Neural cell (in vitro differentiated cells): ENCODE measurements around the gene DPPA3. TPM values are rescaled to one million over a fixed set of nuclear protein-coding genes. Genes with fewer than 3 reads are reported as not detected.

Experiments used
- H2AFZ ChIP-seq: fragments of 200-600, 300-800 bp; sonication (generic), shearing (Covaris generic); 2 replicates; pipeline ENCODE4 v1.6.0; 2014; ENCODE audit warnings: low read depth, mild to moderate bottlenecking, antibody characterized with exemption, low read length, moderate library complexity
- H3F3A ChIP-seq: fragments of 200-600 bp; shearing (Covaris generic); 2 replicates; pipeline ENCODE4 v1.6.1; 2016; ENCODE audit warnings: mild to moderate bottlenecking, moderate library complexity, mixed read lengths, antibody characterized with exemption, low read length; ENCODE audit not compliant: insufficient read depth, poor library complexity, severe bottlenecking
- H3K27ac ChIP-seq: fragments of 200-600, 300-800 bp; sonication (generic), shearing (Covaris generic); 2 replicates; pipeline ENCODE4 v1.5.1; 2014; ENCODE audit warnings: mild to moderate bottlenecking, low read length, moderate library complexity
- H3K27me3 ChIP-seq: fragments of 300-800, 200-600 bp; sonication (generic), shearing (Covaris generic); 2 replicates; pipeline ENCODE4 v1.6.0; 2014; ENCODE audit warnings: mild to moderate bottlenecking, low read depth, low read length, moderate library complexity; ENCODE audit not compliant: insufficient read depth
- H3K36me3 ChIP-seq: fragments of 300-800, 200-600 bp; sonication (generic), shearing (Covaris generic); 2 replicates; pipeline ENCODE4 v1.5.1; 2014; ENCODE audit warnings: mild to moderate bottlenecking, antibody characterized with exemption, low read length, moderate library complexity; ENCODE audit not compliant: insufficient read depth
- H3K4me2 ChIP-seq: fragments of 300-800, 200-600 bp; sonication (generic), shearing (Covaris generic); 2 replicates; pipeline ENCODE4 v1.6.0; 2014; ENCODE audit warnings: mild to moderate bottlenecking, low read length
- H3K4me3 ChIP-seq: fragments of 300-800, 200-600 bp; sonication (generic), shearing (Covaris generic); 2 replicates; pipeline ENCODE4 v1.5.1; 2014; ENCODE audit warnings: mild to moderate bottlenecking, low read length, moderate library complexity
- H3K79me2 ChIP-seq: fragments of 200-600 bp; shearing (Covaris generic); replicated peaks from 2 replicates; pipeline ENCODE4 v1.6.0; 2014; ENCODE audit warnings: mild to moderate bottlenecking, low read length, moderate library complexity; ENCODE audit not compliant: insufficient read depth
- H3K9ac ChIP-seq: fragments of 300-800, 200-600 bp; sonication (generic), shearing (Covaris generic); 2 replicates; pipeline ENCODE4 v1.6.1; 2016; ENCODE audit warnings: mild to moderate bottlenecking, low read length, mixed read lengths
- H3K9me2 ChIP-seq: fragments of 200-600 bp; shearing (Covaris generic); 2 replicates; pipeline ENCODE4 v1.6.1; 2016; ENCODE audit warnings: mild to moderate bottlenecking, low read length, mixed read lengths; ENCODE audit not compliant: insufficient read depth
- H3K9me3 ChIP-seq: fragments of 200-600, 300-800 bp; sonication (generic), shearing (Covaris generic); 2 replicates; pipeline ENCODE4 v1.6.1; 2016; ENCODE audit warnings: mild to moderate bottlenecking, mixed run types, low read length, moderate library complexity, mixed read lengths
- H4K20me1 ChIP-seq: fragments of 200-600 bp; shearing (Covaris generic); 2 replicates; pipeline ENCODE4 v1.6.1; 2016; ENCODE audit warnings: mild to moderate bottlenecking, mixed run types; ENCODE audit not compliant: insufficient read depth
- EP300 ChIP-seq: fragments of 450-650 bp; conservative IDR thresholded peaks from 2 replicates; pipeline ENCODE4 v1.6.1; 2014; ENCODE audit warnings: antibody characterized with exemption, mild to moderate bottlenecking, moderate library complexity; ENCODE audit not compliant: poor library complexity, severe bottlenecking
- EZH2 ChIP-seq: fragments of 200-600, 300-800 bp; shearing (Covaris generic), sonication (generic); IDR thresholded peaks from 2 replicates; pipeline ENCODE4 v1.6.1; 2014; ENCODE audit warnings: antibody characterized with exemption, low read length, borderline replicate concordance, mild to moderate bottlenecking; ENCODE audit not compliant: insufficient read depth, poor library complexity, severe bottlenecking
- MXI1 ChIP-seq: fragments of 450-650 bp; conservative IDR thresholded peaks from 2 replicates; pipeline ENCODE4 v1.6.1; 2014; ENCODE audit warnings: antibody characterized with exemption, mild to moderate bottlenecking; ENCODE audit not compliant: poor library complexity, severe bottlenecking
- POLR2AphosphoS5 ChIP-seq: IDR thresholded peaks from 2 replicates; pipeline ENCODE4 v1.6.1; 2012
- RAD21 ChIP-seq: fragments of 450-650 bp; conservative IDR thresholded peaks from 2 replicates; pipeline ENCODE4 v1.6.1; 2014; ENCODE audit warnings: antibody characterized with exemption, mild to moderate bottlenecking, moderate library complexity
- SMC3 ChIP-seq: fragments of 450-650 bp; conservative IDR thresholded peaks from 2 replicates; pipeline ENCODE4 v1.6.1; 2014; ENCODE audit warnings: antibody characterized with exemption, mild to moderate bottlenecking, moderate library complexity; ENCODE audit not compliant: poor library complexity
- TAF1 ChIP-seq: IDR thresholded peaks from 2 replicates; pipeline ENCODE4 v1.6.1; 2012; ENCODE audit warnings: low read depth
- polyA plus RNA-seq: library from polyadenylated mRNA; depleted of rRNA; stranded (reverse); fragments of >200 nt; gene quantifications from 2 replicates; pipeline ENCODE4 v1.2.3, GENCODE V29; 2014
- TF ChIP-seq, protein P1 (sequence below): IDR thresholded peaks from 2 replicates; pipeline ENCODE4 v1.6.1; 2012; ENCODE audit warnings: borderline replicate concordance
- TF ChIP-seq, protein P2 (sequence below): fragments of 450-650 bp; IDR thresholded peaks from 2 replicates; pipeline ENCODE4 v1.5.1; 2014; ENCODE audit warnings: antibody characterized with exemption, mild to moderate bottlenecking, moderate library complexity; ENCODE audit not compliant: poor library complexity, severe bottlenecking

DPPA3 gene
- polyA plus RNA-seq, 1 donor from 2014 or later: not detected

GRCh38 chr12:7719946-7720730, 8.9 kb downstream of the DPPA3 start:
- no peaks in the 10 kb centered on the region for H4K20me1 ChIP-seq
- H3K36me3 ChIP-seq: no peaks in the 10 kb centered on the region
- no peak overlapping the region for H3K27ac ChIP-seq
- H3K4me3 ChIP-seq: no peak overlapping the region
- no peak overlapping the region for H3K4me2 ChIP-seq
- no peak overlapping the region for H3K9ac ChIP-seq
- no peak for TF ChIP-seq RAD21
- no peak for TF ChIP-seq EP300
- no peak for TF ChIP-seq SMC3
- no peak for TF ChIP-seq MXI1
- TF ChIP-seq POLR2AphosphoS5: no peak
- TF ChIP-seq TAF1: no peak
- TF ChIP-seq EZH2: no peak
- TF ChIP-seq, protein P1, sequence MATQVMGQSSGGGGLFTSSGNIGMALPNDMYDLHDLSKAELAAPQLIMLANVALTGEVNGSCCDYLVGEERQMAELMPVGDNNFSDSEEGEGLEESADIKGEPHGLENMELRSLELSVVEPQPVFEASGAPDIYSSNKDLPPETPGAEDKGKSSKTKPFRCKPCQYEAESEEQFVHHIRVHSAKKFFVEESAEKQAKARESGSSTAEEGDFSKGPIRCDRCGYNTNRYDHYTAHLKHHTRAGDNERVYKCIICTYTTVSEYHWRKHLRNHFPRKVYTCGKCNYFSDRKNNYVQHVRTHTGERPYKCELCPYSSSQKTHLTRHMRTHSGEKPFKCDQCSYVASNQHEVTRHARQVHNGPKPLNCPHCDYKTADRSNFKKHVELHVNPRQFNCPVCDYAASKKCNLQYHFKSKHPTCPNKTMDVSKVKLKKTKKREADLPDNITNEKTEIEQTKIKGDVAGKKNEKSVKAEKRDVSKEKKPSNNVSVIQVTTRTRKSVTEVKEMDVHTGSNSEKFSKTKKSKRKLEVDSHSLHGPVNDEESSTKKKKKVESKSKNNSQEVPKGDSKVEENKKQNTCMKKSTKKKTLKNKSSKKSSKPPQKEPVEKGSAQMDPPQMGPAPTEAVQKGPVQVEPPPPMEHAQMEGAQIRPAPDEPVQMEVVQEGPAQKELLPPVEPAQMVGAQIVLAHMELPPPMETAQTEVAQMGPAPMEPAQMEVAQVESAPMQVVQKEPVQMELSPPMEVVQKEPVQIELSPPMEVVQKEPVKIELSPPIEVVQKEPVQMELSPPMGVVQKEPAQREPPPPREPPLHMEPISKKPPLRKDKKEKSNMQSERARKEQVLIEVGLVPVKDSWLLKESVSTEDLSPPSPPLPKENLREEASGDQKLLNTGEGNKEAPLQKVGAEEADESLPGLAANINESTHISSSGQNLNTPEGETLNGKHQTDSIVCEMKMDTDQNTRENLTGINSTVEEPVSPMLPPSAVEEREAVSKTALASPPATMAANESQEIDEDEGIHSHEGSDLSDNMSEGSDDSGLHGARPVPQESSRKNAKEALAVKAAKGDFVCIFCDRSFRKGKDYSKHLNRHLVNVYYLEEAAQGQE: no peak
- TF ChIP-seq, protein P2, sequence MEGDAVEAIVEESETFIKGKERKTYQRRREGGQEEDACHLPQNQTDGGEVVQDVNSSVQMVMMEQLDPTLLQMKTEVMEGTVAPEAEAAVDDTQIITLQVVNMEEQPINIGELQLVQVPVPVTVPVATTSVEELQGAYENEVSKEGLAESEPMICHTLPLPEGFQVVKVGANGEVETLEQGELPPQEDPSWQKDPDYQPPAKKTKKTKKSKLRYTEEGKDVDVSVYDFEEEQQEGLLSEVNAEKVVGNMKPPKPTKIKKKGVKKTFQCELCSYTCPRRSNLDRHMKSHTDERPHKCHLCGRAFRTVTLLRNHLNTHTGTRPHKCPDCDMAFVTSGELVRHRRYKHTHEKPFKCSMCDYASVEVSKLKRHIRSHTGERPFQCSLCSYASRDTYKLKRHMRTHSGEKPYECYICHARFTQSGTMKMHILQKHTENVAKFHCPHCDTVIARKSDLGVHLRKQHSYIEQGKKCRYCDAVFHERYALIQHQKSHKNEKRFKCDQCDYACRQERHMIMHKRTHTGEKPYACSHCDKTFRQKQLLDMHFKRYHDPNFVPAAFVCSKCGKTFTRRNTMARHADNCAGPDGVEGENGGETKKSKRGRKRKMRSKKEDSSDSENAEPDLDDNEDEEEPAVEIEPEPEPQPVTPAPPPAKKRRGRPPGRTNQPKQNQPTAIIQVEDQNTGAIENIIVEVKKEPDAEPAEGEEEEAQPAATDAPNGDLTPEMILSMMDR: no peak
- no peaks in the 10 kb centered on the region for H3K27me3 ChIP-seq
- H3K79me2 ChIP-seq: no peaks in the 10 kb centered on the region
- H3K9me2 ChIP-seq: no peaks in the 10 kb centered on the region
- no peaks in the 10 kb centered on the region for H3F3A ChIP-seq
- H2AFZ ChIP-seq: no peak overlapping the region
- no peaks in the 10 kb centered on the region for H3K9me3 ChIP-seq

DNA sequence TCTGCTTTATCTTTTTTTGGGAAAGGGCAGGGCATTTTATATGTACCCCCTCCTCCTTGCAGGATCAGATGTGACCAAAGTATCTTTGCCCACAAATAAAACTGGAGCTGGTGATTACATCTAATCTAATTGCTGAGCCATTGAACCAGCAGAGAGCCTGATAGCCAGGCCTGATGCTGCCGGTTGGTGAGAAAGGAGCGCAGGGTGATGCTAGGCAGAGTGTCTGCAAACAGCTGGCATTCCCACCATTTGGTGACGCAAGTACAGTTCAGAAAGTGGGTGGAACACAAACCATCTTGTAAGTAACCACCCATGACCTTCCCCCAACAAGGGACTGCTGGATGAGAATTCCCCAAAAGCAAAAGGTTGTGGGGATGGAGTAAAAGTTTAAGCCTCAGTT, 12.7 kb downstream of the DPPA3 start:
- Histone ChIP-seq H2AFZ (no peak overlapping the region), H4K20me1 (no peaks in the 10 kb centered on the region), H3F3A (no peaks in the 10 kb centered on the region), H3K4me2 (no peak overlapping the region), H3K9me2 (no peaks in the 10 kb centered on the region), H3K9ac (no peak overlapping the region), H3K9me3 (no peaks in the 10 kb centered on the region), H3K27ac (no peak overlapping the region), H3K79me2 (no peaks in the 10 kb centered on the region), H3K4me3 (no peak overlapping the region), H3K36me3 (no peaks in the 10 kb centered on the region), H3K27me3 (no peaks in the 10 kb centered on the region)
- TF ChIP-seq, protein P1: no peak
- no peak for TF ChIP-seq EP300
- TF ChIP-seq EZH2: no peak
- no peak for TF ChIP-seq RAD21
- no peak for TF ChIP-seq POLR2AphosphoS5
- TF ChIP-seq, protein P2: no peak
- TF ChIP-seq MXI1: no peak
- TF ChIP-seq TAF1: no peak
- no peak for TF ChIP-seq SMC3
